ENCODE data around the gene KLHL2. TPM values are rescaled to one million over a fixed set of nuclear protein-coding genes. Genes with fewer than 3 reads are reported as not detected.

The KLHL2 gene
- total RNA-seq, 1 donor from 2014 or later = 16.0 TPM

DNA sequence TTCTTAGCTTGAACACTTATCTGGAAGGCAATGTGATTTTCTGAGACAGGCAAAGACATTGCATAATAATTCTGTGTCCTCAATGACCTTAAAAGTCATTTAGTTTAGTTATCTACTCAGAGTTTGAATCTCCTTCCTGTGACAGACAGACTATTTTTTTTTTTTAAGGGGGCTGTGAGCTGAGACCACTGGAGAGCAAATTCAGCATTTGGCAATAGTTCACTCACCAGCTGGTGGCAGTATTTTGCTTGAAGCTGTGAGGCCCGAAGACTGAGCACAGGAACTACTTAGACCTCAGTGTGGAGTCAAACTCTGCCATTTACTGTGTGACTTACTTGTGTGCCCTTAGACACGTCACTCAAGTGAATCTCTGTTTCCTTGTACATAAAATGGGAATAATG is 148.5 kb downstream of the KLHL2 start:
- H3K27me3 Mint-ChIP-seq (ENCODE audit: low read depth) = no peaks in the 10 kb centered on the region
- TF ChIP-seq, protein P1, sequence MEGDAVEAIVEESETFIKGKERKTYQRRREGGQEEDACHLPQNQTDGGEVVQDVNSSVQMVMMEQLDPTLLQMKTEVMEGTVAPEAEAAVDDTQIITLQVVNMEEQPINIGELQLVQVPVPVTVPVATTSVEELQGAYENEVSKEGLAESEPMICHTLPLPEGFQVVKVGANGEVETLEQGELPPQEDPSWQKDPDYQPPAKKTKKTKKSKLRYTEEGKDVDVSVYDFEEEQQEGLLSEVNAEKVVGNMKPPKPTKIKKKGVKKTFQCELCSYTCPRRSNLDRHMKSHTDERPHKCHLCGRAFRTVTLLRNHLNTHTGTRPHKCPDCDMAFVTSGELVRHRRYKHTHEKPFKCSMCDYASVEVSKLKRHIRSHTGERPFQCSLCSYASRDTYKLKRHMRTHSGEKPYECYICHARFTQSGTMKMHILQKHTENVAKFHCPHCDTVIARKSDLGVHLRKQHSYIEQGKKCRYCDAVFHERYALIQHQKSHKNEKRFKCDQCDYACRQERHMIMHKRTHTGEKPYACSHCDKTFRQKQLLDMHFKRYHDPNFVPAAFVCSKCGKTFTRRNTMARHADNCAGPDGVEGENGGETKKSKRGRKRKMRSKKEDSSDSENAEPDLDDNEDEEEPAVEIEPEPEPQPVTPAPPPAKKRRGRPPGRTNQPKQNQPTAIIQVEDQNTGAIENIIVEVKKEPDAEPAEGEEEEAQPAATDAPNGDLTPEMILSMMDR (IDR thresholded peaks at IDR 0.05) = peak; percentile 87
- no peak for DNase-seq (ENCODE audit: low spot score)
- H3K9me3 Mint-ChIP-seq (ENCODE audit: low read depth) = no peaks in the 10 kb centered on the region
- H3K4me1 Mint-ChIP-seq (ENCODE audit: low read depth) = peaks cover 23% of the 10 kb centered on the region
- H3K27ac Mint-ChIP-seq (ENCODE audit: unreplicated experiment) = no peak overlapping the region
- no peak overlapping the region for H3K4me3 Mint-ChIP-seq (ENCODE audit: unreplicated experiment)
- no peaks in the 10 kb centered on the region for H3K36me3 Mint-ChIP-seq (ENCODE audit: low read depth)

GRCh38 chr4:165359506-165359905 is 152.1 kb downstream of the KLHL2 start:
- no peak for DNase-seq (ENCODE audit: low spot score)
- TF ChIP-seq, protein P1 (IDR thresholded peaks at IDR 0.05) = no peak
- no peak overlapping the region for H3K4me3 Mint-ChIP-seq (ENCODE audit: unreplicated experiment)

DNA sequence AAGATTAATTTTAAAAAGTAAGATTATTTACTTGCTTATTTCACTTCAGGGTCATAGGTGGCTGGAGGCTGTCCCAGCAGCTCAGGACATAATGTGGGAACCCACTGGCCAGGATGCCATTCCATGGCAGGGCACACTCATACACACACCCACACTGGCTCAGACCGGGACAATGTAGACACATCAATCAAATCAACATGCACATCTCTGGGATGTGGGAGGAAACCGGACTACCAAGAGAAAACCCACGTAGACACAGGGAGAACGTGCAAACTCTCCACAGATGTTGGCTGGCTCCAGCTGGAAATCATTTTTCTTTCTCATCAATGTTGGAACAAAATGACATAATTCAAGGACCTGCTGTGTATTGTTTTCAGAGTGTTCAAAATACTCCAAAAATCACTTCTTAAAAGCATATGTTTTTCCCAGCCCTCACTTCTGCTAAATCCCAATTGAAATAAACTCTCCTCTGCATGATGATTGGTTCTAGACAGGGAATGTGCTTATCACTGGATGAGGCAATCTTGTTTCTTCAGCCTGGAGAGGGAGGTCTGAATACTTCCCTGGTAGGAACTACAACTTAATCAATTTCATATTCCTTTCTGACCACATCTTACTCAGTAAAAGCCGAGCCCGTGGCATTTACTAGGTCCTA is 152.8 kb downstream of the KLHL2 start:
- TF ChIP-seq, protein P1 (IDR thresholded peaks at IDR 0.05) = no peak
- no peaks in the 10 kb centered on the region for H3K27me3 Mint-ChIP-seq (ENCODE audit: low read depth)
- DNase-seq (ENCODE audit: low spot score) = no peak
- H3K4me3 Mint-ChIP-seq (ENCODE audit: unreplicated experiment) = no peak overlapping the region
- H3K4me1 Mint-ChIP-seq (ENCODE audit: low read depth) = peaks cover 18% of the 10 kb centered on the region
- H3K36me3 Mint-ChIP-seq (ENCODE audit: low read depth) = no peaks in the 10 kb centered on the region
- no peaks in the 10 kb centered on the region for H3K9me3 Mint-ChIP-seq (ENCODE audit: low read depth)
- no peak overlapping the region for H3K27ac Mint-ChIP-seq (ENCODE audit: unreplicated experiment)

More at GRCh38 chr4:165359506-165359905, 152.1 kb downstream of the KLHL2 start:
- H3K36me3 Mint-ChIP-seq (ENCODE audit: low read depth) = no peaks in the 10 kb centered on the region
- H3K9me3 Mint-ChIP-seq (ENCODE audit: low read depth) = no peaks in the 10 kb centered on the region
- no peaks in the 10 kb centered on the region for H3K27me3 Mint-ChIP-seq (ENCODE audit: low read depth)
- no peak overlapping the region for H3K27ac Mint-ChIP-seq (ENCODE audit: unreplicated experiment)
- peaks cover 18% of the 10 kb centered on the region for H3K4me1 Mint-ChIP-seq (ENCODE audit: low read depth)

DNA sequence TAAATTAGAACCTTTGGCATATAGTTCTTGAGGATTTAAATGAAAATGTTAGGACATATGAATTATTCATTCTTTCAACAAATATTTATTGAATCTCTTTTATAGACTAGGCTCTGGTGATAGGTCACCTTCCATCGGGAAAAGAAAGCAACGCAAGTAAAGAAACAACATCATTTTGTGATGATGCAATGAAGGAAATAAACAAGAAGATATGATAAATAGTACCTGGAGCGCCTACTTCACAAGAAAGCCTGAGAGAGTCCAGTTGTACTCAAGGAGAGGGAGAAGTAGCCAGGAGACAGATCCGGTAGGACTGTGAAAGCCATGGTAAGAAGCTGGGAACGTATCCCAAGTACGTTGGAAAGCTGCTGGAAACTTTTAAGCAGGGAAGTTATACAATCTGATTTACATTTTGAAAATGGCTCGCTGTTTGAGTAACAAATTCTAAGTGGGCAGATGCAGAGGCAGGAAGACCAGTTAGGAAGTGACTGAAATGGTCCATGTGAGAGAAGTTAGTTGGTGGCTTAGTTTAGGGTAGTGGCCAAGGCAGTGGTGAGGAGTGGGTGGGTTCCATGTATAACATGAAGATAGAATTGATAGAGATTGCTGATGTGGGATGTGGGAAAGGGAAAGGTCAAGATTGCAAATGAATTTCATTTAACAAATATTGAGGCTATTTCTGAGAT is 153.8 kb downstream of the KLHL2 start:
- Mint-ChIP-seq H3K27ac (ENCODE audit: unreplicated experiment) (no peak overlapping the region), H3K36me3 (ENCODE audit: low read depth) (no peaks in the 10 kb centered on the region), H3K4me1 (ENCODE audit: low read depth) (peaks cover 15% of the 10 kb centered on the region), H3K9me3 (ENCODE audit: low read depth) (no peaks in the 10 kb centered on the region), H3K4me3 (ENCODE audit: unreplicated experiment) (no peak overlapping the region), H3K27me3 (ENCODE audit: low read depth) (no peaks in the 10 kb centered on the region)
- DNase-seq (ENCODE audit: low spot score) = no peak
- TF ChIP-seq, protein P1 (IDR thresholded peaks at IDR 0.05) = no peak

GRCh38 chr4:165361810-165362209 is 154.4 kb downstream of the KLHL2 start:
- TF ChIP-seq, protein P1 (IDR thresholded peaks at IDR 0.05) = no peak
- no peak for DNase-seq (ENCODE audit: low spot score)
- H3K4me3 Mint-ChIP-seq (ENCODE audit: unreplicated experiment) = no peak overlapping the region
- H3K4me1 Mint-ChIP-seq (ENCODE audit: low read depth) = peaks cover 14% of the 10 kb centered on the region
- H3K36me3 Mint-ChIP-seq (ENCODE audit: low read depth) = no peaks in the 10 kb centered on the region
- H3K9me3 Mint-ChIP-seq (ENCODE audit: low read depth) = no peaks in the 10 kb centered on the region
- no peak overlapping the region for H3K27ac Mint-ChIP-seq (ENCODE audit: unreplicated experiment)
- no peaks in the 10 kb centered on the region for H3K27me3 Mint-ChIP-seq (ENCODE audit: low read depth)

Data from chondrocyte (in vitro differentiated cells).